Hair follicle dermal papilla cell (primary cell): ENCODE results near the gene MRGPRE. TPM values are rescaled to one million over a fixed set of nuclear protein-coding genes. Genes with fewer than 3 reads are reported as not detected.

Experiments
- total RNA-seq: library from RNA; depleted of rRNA; stranded (reverse); fragments of >200 nt; gene quantifications from 2 replicates; pipeline ENCODE4 v1.2.3, GENCODE V29; 2012

The MRGPRE gene
- total RNA-seq: 0.16 TPM in 1 of 2 replicates, not detected in the other

GRCh38 chr11:3231851-3232744, at the start of gene MRGPRE:
Gene MRGPRE (minus strand): TSS chr11:3232417. CDS start chr11:3228799, 3,618 bp downstream.

GRCh38 chr11:3218483-3219280, 13.5 kb downstream of the MRGPRE start, which contains the start of gene MRGPRG:
Gene MRGPRG (minus strand): TSS chr11:3218813. CDS start chr11:3218813, 0 bp downstream.

Other genes starting within 250 kb of the MRGPRE start
- 70.4 and 74.2 TPM in 2 replicates for gene NAP1L4, start 240.1 kb downstream of the MRGPRE start, total RNA-seq
- 121 and 125 TPM in 2 replicates for gene CARS1, start 175.0 kb downstream of the MRGPRE start, total RNA-seq
- gene OSBPL5, start 67.1 kb downstream of the MRGPRE start, total RNA-seq: 89.0 and 97.5 TPM in 2 replicates
- not detected in 2 replicates for gene MRGPRG, start 13.6 kb downstream of the MRGPRE start, total RNA-seq
- gene ZNF195, start 146.7 kb upstream of the MRGPRE start, total RNA-seq: 15.3 and 18.5 TPM in 2 replicates